Heart left ventricle (tissue), 13 donors: ENCODE results near the gene RFWD3.

Experiments
- CTCF ChIP-seq, 12 donors: fragments of 200-600 bp; sonication (generic) in 4 of 12; IDR thresholded peaks; one replicate each; pipeline versions ENCODE4 v1.5.0 to v1.8.0; 2018 to 2022; ENCODE audit warnings: antibody characterized with exemption in 12 of 12, mild to moderate bottlenecking in 5 of 12
- POLR2A ChIP-seq, 2 donors: fragments of 450-650 bp; IDR thresholded peaks; one replicate each; pipeline ENCODE4 v1.6.1; 2017; ENCODE audit warnings: antibody characterized with exemption in 2 of 2, mild to moderate bottlenecking in 2 of 2, moderate library complexity in 2 of 2
- donor health status: ischemic (EF 13 %, LVEDD 7.1; RV severe dilation, severe dysfunction).
- donor health status: DM: no; HTN: yes; CAD: no.
- donor health status: DM: no; HTN: no; CAD: no.
- donor health status: ischemic (EF 25% LVEDD 6.9; RV normal size, moderate dysfunction).
- donor health status: ischemic (EF 25% LVEDD 5.7; RV mildly dilated, moderate dysfunction).
- donor health status: ischemic (EF 35%, LVEDD 5.7; RV mildly dilated, moderate dysfunction).
- donor health status: nonischemic (EF 11% LVEDD 7.7; RV severe dilation, severe dysfunction).
- donor health status: DM: yes; HTN: yes; CAD: no.
- donor health status: PGD.
- donor health status: ischemic (EF 29% LVEDD 5.4; RV normal size, mild dysfunction).
- donor health status: nonischemic (EF 23%, LVEDD 6.1; RV moderate dilation, normal function).

GRCh38 chr16:74633686-74634085, 33.0 kb downstream of the RFWD3 start:
- TF ChIP-seq CTCF (IDR thresholded peaks at IDR 0.05) (no peak), POLR2A (IDR thresholded peaks at IDR 0.05) (no peak)
